Fibroblast of lung (primary cell): ENCODE measurements around the gene BCAS3. TPM values are rescaled to one million over a fixed set of nuclear protein-coding genes. Genes with fewer than 3 reads are reported as not detected.

ENCODE experiments used
- DNase-seq, 2 donors: peaks; one replicate each; pipeline versions ENCODE4 v3.0.0 to v3.0.0-alpha.2; 2010; ENCODE audit warnings: low read depth in 2 of 2
- H2AFZ ChIP-seq: 2 replicates; pipeline ENCODE4 v1.5.1; 2012; ENCODE audit warnings: low read length, control low read depth, inconsistent platforms
- H3K27ac ChIP-seq: 2 replicates; pipeline ENCODE4 v1.5.1; 2011; ENCODE audit warnings: low read length, control low read depth; ENCODE audit not compliant: insufficient read depth
- H3K27me3 ChIP-seq: 2 replicates; pipeline ENCODE4 v1.5.1; 2011; ENCODE audit warnings: mild to moderate bottlenecking, low read length; ENCODE audit not compliant: control insufficient read depth, insufficient read depth
- H3K36me3 ChIP-seq: 2 replicates; pipeline ENCODE4 v1.5.1; 2011; ENCODE audit warnings: low read length; ENCODE audit not compliant: control insufficient read depth, insufficient read depth
- H3K4me1 ChIP-seq: 2 replicates; pipeline ENCODE4 v1.5.1; 2011; ENCODE audit warnings: low read length; ENCODE audit not compliant: control insufficient read depth, insufficient read depth; ENCODE audit errors: extremely low read depth
- H3K4me2 ChIP-seq: 2 replicates; pipeline ENCODE4 v1.5.1; 2011; ENCODE audit warnings: low read length, control low read depth; ENCODE audit not compliant: insufficient read depth; ENCODE audit errors: extremely low read depth
- H3K4me3 ChIP-seq, 4 experiments: fragments of 200-600 bp in 1 of 4; sonication (generic) in 1 of 4; replicated peaks in 1 of 4; 2 replicates each; pipeline ENCODE4 v1.5.1; 2011 to 2016; ENCODE audit warnings: low read length in 4 of 4, low read depth in 3 of 4, mild to moderate bottlenecking in 3 of 4, control low read depth in 2 of 4, inconsistent platforms in 1 of 4, mixed read lengths in 1 of 4; ENCODE audit not compliant: insufficient read depth in 1 of 4; ENCODE audit errors: control extremely low read depth in 1 of 4
- H3K79me2 ChIP-seq: 2 replicates; pipeline ENCODE4 v1.5.1; 2012; ENCODE audit warnings: mild to moderate bottlenecking, low read length, inconsistent platforms; ENCODE audit not compliant: control insufficient read depth, insufficient read depth
- H3K9ac ChIP-seq: 2 replicates; pipeline ENCODE4 v1.5.1; 2011; ENCODE audit warnings: mild to moderate bottlenecking, low read length, control low read depth; ENCODE audit not compliant: insufficient read depth
- H3K9me3 ChIP-seq: 2 replicates; pipeline ENCODE4 v1.5.1; 2012; ENCODE audit warnings: low read depth, low read length; ENCODE audit not compliant: control insufficient read depth, insufficient read depth
- H4K20me1 ChIP-seq: 2 replicates; pipeline ENCODE4 v1.5.1; 2011; ENCODE audit warnings: low read length; ENCODE audit not compliant: control insufficient read depth, insufficient read depth; ENCODE audit errors: extremely low read depth
- CTCF ChIP-seq, 2 donors: IDR thresholded peaks in 1 of 2; conservative IDR thresholded peaks in 1 of 2; 1 replicate in 1 of 2; 2 replicates in 1 of 2; pipeline ENCODE4 v1.5.1; 2011 to 2012; ENCODE audit warnings: low read length in 2 of 2, control low read depth in 1 of 2, inconsistent platforms in 1 of 2, low read depth in 1 of 2, mild to moderate bottlenecking in 1 of 2
- EZH2 ChIP-seq: IDR thresholded peaks from 2 replicates; pipeline ENCODE4 v1.5.1; 2012; ENCODE audit warnings: low read length, control low read depth, mild to moderate bottlenecking; ENCODE audit errors: missing control alignments
- polyA plus RNA-seq, 2 donors: library from polyadenylated mRNA; depleted of rRNA in 1 of 2; stranded (reverse) in 1 of 2; unstranded in 1 of 2; fragments of >200 nt; gene quantifications; 2 replicates each; pipeline ENCODE4 v1.2.1, GENCODE V29; 2011 to 2012; ENCODE audit warnings: missing spikeins in 1 of 2
- total RNA-seq: library from RNA; depleted of rRNA; stranded (reverse); fragments of >200 nt; gene quantifications from 2 replicates; pipeline ENCODE4 v1.2.1, GENCODE V29; 2014

Gene BCAS3
- total and polyA plus RNA-seq, 2 donors (not counting 1 experiment from before 2014, with no cell fraction given): 9.9 to 43.6 TPM

- Histone ChIP-seq H3K4me1 (peaks cover 4% of the 10 kb centered on the region), H3K9me3 (no peaks in the 10 kb centered on the region), H3K4me2 (peak overlapping the region; percentile 19), H4K20me1 (no peaks in the 10 kb centered on the region), H3K79me2 (no peaks in the 10 kb centered on the region), H3K27me3 (no peaks in the 10 kb centered on the region), H3K4me3 (no peak overlapping the region), H3K27ac (no peak overlapping the region), H2AFZ (no peak overlapping the region), H3K9ac (no peak overlapping the region), H3K36me3 (no peaks in the 10 kb centered on the region)
- TF ChIP-seq EZH2 (no peak), CTCF (conservative IDR thresholded peaks at IDR 0.05 in 1 of 2, IDR thresholded peaks at IDR 0.05 in 1 of 2; ENCODE audit: low read depth in 1 of 2, low read length in 2 of 2) (no peak)
- peak; percentile 36 to 70 for DNase-seq
These were observed 281.4 kb downstream of the BCAS3 start for GRCh38 chr17:60959011-60959410.

- TF ChIP-seq CTCF (conservative IDR thresholded peaks at IDR 0.05 in 1 of 2, IDR thresholded peaks at IDR 0.05 in 1 of 2; ENCODE audit: low read depth in 1 of 2, low read length in 2 of 2): no peak
- no peak for TF ChIP-seq EZH2
- no peaks in the 10 kb centered on the region for H3K36me3 ChIP-seq
- H2AFZ ChIP-seq: no peak overlapping the region
- no peak for DNase-seq
- H3K4me2 ChIP-seq: no peak overlapping the region
- no peaks in the 10 kb centered on the region for H3K27me3 ChIP-seq
- H4K20me1 ChIP-seq: no peaks in the 10 kb centered on the region
- H3K79me2 ChIP-seq: no peaks in the 10 kb centered on the region
- H3K4me3 ChIP-seq: no peak overlapping the region
- H3K9ac ChIP-seq: no peak overlapping the region
- H3K9me3 ChIP-seq: no peaks in the 10 kb centered on the region
- H3K4me1 ChIP-seq: peaks cover 4% of the 10 kb centered on the region
- H3K27ac ChIP-seq: no peak overlapping the region
These were observed 282.0 kb downstream of the BCAS3 start for GRCh38 chr17:60959696-60960095.

GRCh38 chr17:60960398-60961065, 282.9 kb downstream of the BCAS3 start:
- no peak overlapping the region for H3K4me3 ChIP-seq
- H3K9ac ChIP-seq: no peak overlapping the region
- no peaks in the 10 kb centered on the region for H3K79me2 ChIP-seq
- DNase-seq: no peak
- H3K4me2 ChIP-seq: no peak overlapping the region
- no peaks in the 10 kb centered on the region for H3K27me3 ChIP-seq
- no peak for TF ChIP-seq CTCF (conservative IDR thresholded peaks at IDR 0.05 in 1 of 2, IDR thresholded peaks at IDR 0.05 in 1 of 2; ENCODE audit: low read depth in 1 of 2, low read length in 2 of 2)
- TF ChIP-seq EZH2: no peak
- H3K9me3 ChIP-seq: no peaks in the 10 kb centered on the region
- H4K20me1 ChIP-seq: no peaks in the 10 kb centered on the region
- H2AFZ ChIP-seq: no peak overlapping the region
- no peaks in the 10 kb centered on the region for H3K36me3 ChIP-seq
- H3K27ac ChIP-seq: no peak overlapping the region
- peaks cover 4% of the 10 kb centered on the region for H3K4me1 ChIP-seq
